NK-92 (cell line): Measurements from ENCODE around the gene LILRA5.
"Not testable (repeated sequence)": the region's sequence is repeated elsewhere in the genome, so short reads cannot be mapped to it uniquely, and the experiment has no call there.

Source experiments
- DNase-seq: peaks from one replicate; lab custom pipeline; 2025; ENCODE audit not compliant: unreplicated experiment; lab: John Stamatoyannopoulos, UW

Gene LILRA5

GRCh38 chr19:54312436-54313377 is at the start of gene LILRA5:
TSS of gene LILRA5 (minus strand) at chr19:54313166. CDS start at chr19:54313019, 147 bp downstream.
- no peak for DNase-seq

- not testable (repeated sequence) for DNase-seq
Observed at GRCh38 chr19:54361680-54362422, 48.9 kb upstream of the LILRA5 start.

GRCh38 chr19:54359149-54359820 is 46.3 kb upstream of the LILRA5 start:
- not testable (repeated sequence) for DNase-seq

- no peak for DNase-seq
Observed at GRCh38 chr19:54357381-54357780, 44.4 kb upstream of the LILRA5 start.

- DNase-seq, result no peak
Observed at GRCh38 chr19:54356444-54357056, 43.6 kb upstream of the LILRA5 start.

GRCh38 chr19:54355675-54356074 is 42.7 kb upstream of the LILRA5 start:
- no peak for DNase-seq

- no peak for DNase-seq
Observed at GRCh38 chr19:54354761-54355160, 41.8 kb upstream of the LILRA5 start.

GRCh38 chr19:54352546-54352945 is 39.6 kb upstream of the LILRA5 start:
- no peak for DNase-seq

GRCh38 chr19:54352041-54352440 is 39.1 kb upstream of the LILRA5 start:
- no peak for DNase-seq

- no peak for DNase-seq
Observed at GRCh38 chr19:54351474-54351873, 38.5 kb upstream of the LILRA5 start.

GRCh38 chr19:54345938-54346386 is 33.0 kb upstream of the LILRA5 start:
- no peak for DNase-seq

GRCh38 chr19:54343868-54344267 is 30.9 kb upstream of the LILRA5 start:
- no peak for DNase-seq

GRCh38 chr19:54341295-54341694 is 28.3 kb upstream of the LILRA5 start:
- no peak for DNase-seq

GRCh38 chr19:54339646-54340358 is 26.8 kb upstream of the LILRA5 start:
- DNase-seq, result no peak

GRCh38 chr19:54338521-54338920 is 25.6 kb upstream of the LILRA5 start:
- no peak for DNase-seq

- DNase-seq, result no peak
Observed at GRCh38 chr19:54337858-54338230, 24.9 kb upstream of the LILRA5 start.

- DNase-seq, result no peak
Observed at GRCh38 chr19:54336893-54337857, 24.2 kb upstream of the LILRA5 start.

- no peak for DNase-seq
Observed at GRCh38 chr19:54335979-54336892, 23.3 kb upstream of the LILRA5 start.
